GM23338 (cell line): ENCODE data around the gene ACTG1. TPM values are rescaled to one million over a fixed set of nuclear protein-coding genes. Genes with fewer than 3 reads are reported as not detected.
A peak's percentile ranks its signal among the peaks of the same experiment; 100 is the strongest.

Experiments used
- ATAC-seq: fragments of 200-7000 bp; cut with Tn5 transposase; 3 replicates; pipeline ENCODE4 v1.9.1; 2020
- DNase-seq: peaks from one replicate; pipeline ENCODE4 v3.0.0-alpha.2; 2015; ENCODE audit warnings: low spot score
- H2AFZ ChIP-seq: fragments of 200-600 bp; sonication (generic); 2 replicates; pipeline ENCODE4 v1.8.0; 2016; ENCODE audit warnings: antibody characterized with exemption, mild to moderate bottlenecking, moderate library complexity
- H3F3A ChIP-seq: fragments of 200-600 bp; sonication (generic); replicated peaks from 2 replicates; pipeline ENCODE4 v1.8.0; 2017; ENCODE audit warnings: antibody characterized with exemption, mixed run types, low read depth
- H3K27ac ChIP-seq: fragments of 200-600 bp; sonication (generic); 2 replicates; pipeline ENCODE4 v1.6.1; 2016; ENCODE audit warnings: low read depth
- H3K27me3 ChIP-seq: fragments of 200-600 bp; sonication (generic); 2 replicates; pipeline ENCODE4 v1.8.0; 2016; ENCODE audit warnings: mild to moderate bottlenecking, mixed run types, moderate library complexity; ENCODE audit not compliant: insufficient read depth
- H3K36me3 ChIP-seq: fragments of 200-600 bp; sonication (generic); 2 replicates; pipeline ENCODE4 v1.8.0; 2016; ENCODE audit warnings: mild to moderate bottlenecking; ENCODE audit not compliant: insufficient read depth
- H3K4me1 ChIP-seq: fragments of 200-600 bp; sonication (generic); 2 replicates; pipeline ENCODE4 v1.8.0; 2016; ENCODE audit warnings: mild to moderate bottlenecking, moderate library complexity; ENCODE audit not compliant: insufficient read depth
- H3K4me2 ChIP-seq: fragments of 200-600 bp; sonication (generic); 2 replicates; pipeline ENCODE4 v1.7.1; 2017; ENCODE audit warnings: mixed run types
- H3K4me3 ChIP-seq: fragments of 200-600 bp; sonication (generic); 2 replicates; pipeline ENCODE4 v1.6.1; 2016; ENCODE audit warnings: mixed run types
- H3K79me2 ChIP-seq: fragments of 200-600 bp; sonication (generic); replicated peaks from 2 replicates; pipeline ENCODE4 v1.8.0; 2017; ENCODE audit warnings: mild to moderate bottlenecking; ENCODE audit not compliant: insufficient read depth
- H3K9me2 ChIP-seq: fragments of 200-600 bp; sonication (generic); 2 replicates; pipeline ENCODE4 v1.8.0; 2017; ENCODE audit not compliant: insufficient read depth
- H4K20me1 ChIP-seq: fragments of 200-600 bp; sonication (generic); replicated peaks from 2 replicates; pipeline ENCODE4 v1.8.0; 2017; ENCODE audit warnings: mild to moderate bottlenecking; ENCODE audit not compliant: insufficient read depth
- H3K27ac Mint-ChIP-seq: 2 replicates; pipeline ENCODE4 v1.8.0; 2020; ENCODE audit warnings: inconsistent platforms, mild to moderate bottlenecking, moderate library complexity, mixed read lengths
- H3K27me3 Mint-ChIP-seq: 3 replicates; pipeline ENCODE4 v1.8.0; 2022; ENCODE audit warnings: low read depth, mild to moderate bottlenecking, moderate library complexity, mixed read lengths, inconsistent platforms; ENCODE audit not compliant: insufficient read depth, poor library complexity
- H3K36me3 Mint-ChIP-seq: 3 replicates; pipeline ENCODE4 v1.8.0; 2021; ENCODE audit warnings: low read depth, mild to moderate bottlenecking, inconsistent platforms, moderate library complexity, mixed read lengths
- H3K4me1 Mint-ChIP-seq: 3 replicates; pipeline ENCODE4 v1.8.0; 2020; ENCODE audit warnings: mild to moderate bottlenecking, inconsistent platforms, mixed read lengths
- H3K4me3 Mint-ChIP-seq: 3 replicates; pipeline ENCODE4 v1.8.0; 2021; ENCODE audit warnings: moderate library complexity, mild to moderate bottlenecking, inconsistent platforms, mixed read lengths
- H3K9me3 Mint-ChIP-seq: 3 replicates; pipeline ENCODE4 v1.8.0; 2020; ENCODE audit warnings: moderate library complexity, mild to moderate bottlenecking, inconsistent platforms, mixed read lengths
- CREB1 ChIP-seq: fragments of 250-450 bp; sonication (Bioruptor Pico); IDR thresholded peaks from 2 replicates; pipeline ENCODE4 v1.5.0; 2020; ENCODE audit warnings: low read depth, mild to moderate bottlenecking, moderate library complexity
- ETS1 ChIP-seq: IDR thresholded peaks from 2 replicates; pipeline ENCODE4 v1.6.1; 2016; ENCODE audit warnings: antibody characterized with exemption
- EZH2 ChIP-seq: fragments of 200-600 bp; sonication (generic); IDR thresholded peaks from one replicate; pipeline ENCODE4 v1.8.0; 2017; ENCODE audit warnings: antibody characterized with exemption, mild to moderate bottlenecking, low read depth; ENCODE audit not compliant: unreplicated experiment
- JUNB ChIP-seq: IDR thresholded peaks from one replicate; pipeline ENCODE4 v1.6.1; 2016; ENCODE audit warnings: antibody characterized with exemption; ENCODE audit not compliant: unreplicated experiment
- NANOG ChIP-seq: IDR thresholded peaks from 2 replicates; pipeline ENCODE4 v1.6.1; 2016; ENCODE audit warnings: antibody characterized with exemption, borderline replicate concordance
- POLR2AphosphoS5 ChIP-seq: IDR thresholded peaks from 2 replicates; pipeline ENCODE4 v1.6.1; 2016; ENCODE audit warnings: antibody characterized with exemption, low read depth
- STAT1 ChIP-seq: IDR thresholded peaks from one replicate; pipeline ENCODE4 v1.6.1; 2016; ENCODE audit warnings: antibody characterized with exemption; ENCODE audit not compliant: unreplicated experiment
- ZNF114 ChIP-seq: fragments of 250-450 bp; sonication (Bioruptor Pico); IDR thresholded peaks from 2 replicates; pipeline ENCODE4 v1.5.0; 2020; ENCODE audit warnings: mild to moderate bottlenecking, moderate library complexity
- ZNF331 ChIP-seq: fragments of 250-450 bp; sonication (Bioruptor Pico); IDR thresholded peaks from 2 replicates; pipeline ENCODE4 v1.5.0; 2020; ENCODE audit warnings: low read depth, mild to moderate bottlenecking, moderate library complexity
- polyA plus RNA-seq: library from polyadenylated mRNA; unstranded; fragments of >200 nt; fragmentation: Nextera tagmentation; extraction: Ambion mirVana; gene quantifications from 2 replicates; pipeline ENCODE4 v1.2.1, GENCODE V29; 2016
- total RNA-seq: library from RNA; depleted of rRNA; stranded (reverse); fragments of >200 nt; shearing (Covaris generic); gene quantifications from 2 replicates; pipeline ENCODE4 v1.2.3, GENCODE V29; 2014
- TF ChIP-seq, protein P1 (sequence below), 2 experiments: fragments of 200-600 bp in 1 of 2; sonication (generic) in 1 of 2; conservative IDR thresholded peaks; 2 replicates each; pipeline versions ENCODE4 v1.5.1 to v1.6.1; 2016 to 2017; ENCODE audit warnings: antibody characterized with exemption in 2 of 2, low read depth in 2 of 2, mild to moderate bottlenecking in 2 of 2, moderate library complexity in 1 of 2

ACTG1 gene
- total and polyA plus RNA-seq, 2 experiments from 2014 or later, result 1,867 to 4,739 TPM

DNA sequence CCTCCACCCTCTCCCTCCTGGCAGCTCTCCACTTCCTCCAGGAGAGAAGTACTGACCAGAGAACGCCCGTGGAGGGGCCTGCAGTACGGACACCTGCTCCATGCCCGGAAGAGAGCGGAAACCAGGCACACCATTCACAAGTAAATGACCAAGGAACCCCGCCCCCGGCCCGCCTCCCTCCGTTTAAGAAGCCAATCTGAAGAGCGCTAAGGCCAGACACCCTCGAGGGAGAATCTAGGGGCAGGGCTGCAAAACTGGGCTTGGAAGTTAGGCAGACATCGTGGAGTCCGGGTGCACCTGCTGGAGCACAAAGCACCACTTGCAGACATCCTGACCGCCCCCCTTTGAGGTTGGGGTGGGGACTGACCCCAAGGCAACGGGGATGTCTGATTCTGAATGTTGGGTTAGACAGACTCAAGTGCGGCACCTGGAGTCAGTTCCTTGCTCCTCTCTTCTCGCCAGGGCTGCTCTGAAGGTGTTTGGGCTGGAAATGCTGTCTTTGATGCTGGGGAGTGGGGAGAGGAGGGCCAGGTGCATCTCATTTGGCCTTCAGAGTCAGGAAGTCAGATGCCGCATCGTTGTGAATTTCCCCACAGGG, 40.5 kb upstream of the ACTG1 start:
- Histone ChIP-seq H3K4me2 (peak overlapping the region; percentile 97), H3K27me3 (no peaks in the 10 kb centered on the region), H3K4me3 (peak overlapping the region; percentile 99), H3F3A (peaks cover 15% of the 10 kb centered on the region), H3K9me2 (no peaks in the 10 kb centered on the region), H2AFZ (peak overlapping the region; percentile 83; the same call in 1 of the 2 replicates), H3K27ac (peak overlapping the region; percentile 89), H4K20me1 (no peaks in the 10 kb centered on the region; the same call in 1 of the 2 replicates), H3K4me1 (peaks cover 8% of the 10 kb centered on the region; the same call in 1 of the 2 replicates), H3K36me3 (no peaks in the 10 kb centered on the region; the same call in 1 of the 2 replicates), H3K79me2 (peaks cover 23% of the 10 kb centered on the region)
- DNase-seq (peak; percentile 98), ATAC-seq (peak; percentile 76)
- peaks cover 41% of the 10 kb centered on the region for H3K36me3 Mint-ChIP-seq
- H3K9me3 Mint-ChIP-seq, result no peaks in the 10 kb centered on the region
- H3K4me1 Mint-ChIP-seq, result peaks cover 22% of the 10 kb centered on the region
- H3K4me3 Mint-ChIP-seq, result peak overlapping the region; percentile 89
- peaks cover 20% of the 10 kb centered on the region for H3K27me3 Mint-ChIP-seq
- TF ChIP-seq NANOG, result no peak
- peak; percentile 75 for TF ChIP-seq POLR2AphosphoS5
- peak overlapping the region; percentile 94 for H3K27ac Mint-ChIP-seq

DNA sequence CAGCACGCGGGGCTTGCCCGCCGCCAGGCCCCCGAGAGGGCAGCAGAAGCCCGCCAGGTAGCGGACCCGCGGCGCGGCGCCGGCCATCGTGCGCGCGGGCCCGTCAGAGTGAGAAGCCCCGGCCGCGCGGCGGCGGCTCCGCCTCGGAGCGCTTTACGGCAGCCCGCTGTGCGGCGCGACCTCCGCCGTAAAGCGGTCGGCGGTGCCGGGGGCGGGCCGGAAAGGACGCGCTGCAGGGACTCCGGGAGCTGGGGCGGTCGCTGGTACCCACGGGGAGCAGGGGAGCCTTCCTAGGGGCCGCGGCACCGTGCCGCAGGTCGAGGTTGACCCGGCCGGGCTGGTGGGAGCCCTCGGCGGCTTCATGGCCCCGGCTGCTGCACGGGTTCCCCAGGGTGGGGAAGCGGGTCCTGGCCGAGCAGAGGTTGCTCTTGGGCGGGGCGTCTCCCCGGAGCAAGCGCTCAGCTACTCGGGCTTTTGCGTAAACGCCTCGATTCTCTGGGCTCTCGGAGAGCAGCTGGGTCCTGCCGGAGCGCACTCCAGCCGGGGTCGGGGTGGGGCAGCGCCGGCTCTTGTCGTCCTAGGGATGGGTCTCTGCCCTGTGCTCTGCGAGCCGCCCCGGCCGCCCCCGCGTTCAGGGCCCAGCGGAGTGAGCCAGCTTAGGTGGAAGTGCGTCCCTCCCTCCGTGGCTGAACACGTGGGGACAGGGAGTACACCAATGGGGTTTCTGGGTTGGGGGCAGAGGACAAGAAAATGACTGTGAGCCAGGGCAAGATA, 39.8 kb upstream of the ACTG1 start, which contains the start of gene FAAP100:
FAAP100 (minus strand) TSS at position 110 of the 774 bp plus-strand sequence; CDS start at position 87, 23 bp downstream.
- H3K79me2 ChIP-seq, result peaks cover 23% of the 10 kb centered on the region
- Mint-ChIP-seq H3K27ac (peak within 1 kb of the TSS; percentile 94), H3K9me3 (no peaks in the 10 kb centered on the region), H3K4me1 (peaks cover 22% of the 10 kb centered on the region), H3K36me3 (peaks cover 36% of the 10 kb centered on the region), H3K27me3 (peaks cover 18% of the 10 kb centered on the region), H3K4me3 (peak within 1 kb of the TSS; percentile 90)
- H4K20me1 ChIP-seq, result no peaks in the 10 kb centered on the region; the same call in 1 of the 2 replicates
- H3K9me2 ChIP-seq, result no peaks in the 10 kb centered on the region
- peak; percentile 57 for ATAC-seq
- peaks cover 15% of the 10 kb centered on the region for H3F3A ChIP-seq
- peak within 1 kb of the TSS; percentile 99 for H3K4me3 ChIP-seq
- no peaks in the 10 kb centered on the region for H3K27me3 ChIP-seq
- peak within 1 kb of the TSS; percentile 83 for H2AFZ ChIP-seq
- peak; percentile 90 for DNase-seq
- peak within 1 kb of the TSS; percentile 89 for H3K27ac ChIP-seq
- H3K4me2 ChIP-seq, result peak within 1 kb of the TSS; percentile 97
- TF ChIP-seq ETS1 (peak; percentile 55; the same call in 1 of the 2 replicates), POLR2AphosphoS5 (peak; percentile 82), JUNB (no peak)
- H3K36me3 ChIP-seq, result no peaks in the 10 kb centered on the region; the same call in 1 of the 2 replicates
- peaks cover 8% of the 10 kb centered on the region; the same call in 1 of the 2 replicates for H3K4me1 ChIP-seq

- peaks cover 23% of the 10 kb centered on the region for H3K79me2 ChIP-seq
- DNase-seq (peak; percentile 40), ATAC-seq (peak; percentile 15)
- no peak overlapping the region for H3K27ac ChIP-seq
- Mint-ChIP-seq H3K9me3 (no peaks in the 10 kb centered on the region), H3K36me3 (peaks cover 32% of the 10 kb centered on the region), H3K27me3 (peaks cover 15% of the 10 kb centered on the region), H3K27ac (peak overlapping the region; percentile 75; the same call in 1 of the 2 replicates), H3K4me3 (peak overlapping the region; percentile 90), H3K4me1 (peaks cover 20% of the 10 kb centered on the region)
- no peaks in the 10 kb centered on the region; the same call in 1 of the 2 replicates for H4K20me1 ChIP-seq
- peak overlapping the region; percentile 99 for H3K4me3 ChIP-seq
- no peaks in the 10 kb centered on the region; the same call in 1 of the 2 replicates for H3K36me3 ChIP-seq
- H2AFZ ChIP-seq, result peak overlapping the region; percentile 80
- no peaks in the 10 kb centered on the region for H3K9me2 ChIP-seq
- peaks cover 8% of the 10 kb centered on the region; the same call in 1 of the 2 replicates for H3K4me1 ChIP-seq
- no peaks in the 10 kb centered on the region for H3K27me3 ChIP-seq
- no peak for TF ChIP-seq STAT1
- TF ChIP-seq ZNF331, result no peak
- no peak for TF ChIP-seq ETS1
- TF ChIP-seq JUNB, result no peak
- TF ChIP-seq, protein P1, sequence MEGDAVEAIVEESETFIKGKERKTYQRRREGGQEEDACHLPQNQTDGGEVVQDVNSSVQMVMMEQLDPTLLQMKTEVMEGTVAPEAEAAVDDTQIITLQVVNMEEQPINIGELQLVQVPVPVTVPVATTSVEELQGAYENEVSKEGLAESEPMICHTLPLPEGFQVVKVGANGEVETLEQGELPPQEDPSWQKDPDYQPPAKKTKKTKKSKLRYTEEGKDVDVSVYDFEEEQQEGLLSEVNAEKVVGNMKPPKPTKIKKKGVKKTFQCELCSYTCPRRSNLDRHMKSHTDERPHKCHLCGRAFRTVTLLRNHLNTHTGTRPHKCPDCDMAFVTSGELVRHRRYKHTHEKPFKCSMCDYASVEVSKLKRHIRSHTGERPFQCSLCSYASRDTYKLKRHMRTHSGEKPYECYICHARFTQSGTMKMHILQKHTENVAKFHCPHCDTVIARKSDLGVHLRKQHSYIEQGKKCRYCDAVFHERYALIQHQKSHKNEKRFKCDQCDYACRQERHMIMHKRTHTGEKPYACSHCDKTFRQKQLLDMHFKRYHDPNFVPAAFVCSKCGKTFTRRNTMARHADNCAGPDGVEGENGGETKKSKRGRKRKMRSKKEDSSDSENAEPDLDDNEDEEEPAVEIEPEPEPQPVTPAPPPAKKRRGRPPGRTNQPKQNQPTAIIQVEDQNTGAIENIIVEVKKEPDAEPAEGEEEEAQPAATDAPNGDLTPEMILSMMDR (conservative IDR thresholded peaks at IDR 0.05; ENCODE audit: low read depth in 2 of 2), result no peak
- no peak for TF ChIP-seq ZNF114 (CRISPR knock-in tag)
- no peak for TF ChIP-seq EZH2
- TF ChIP-seq CREB1 (CRISPR knock-in tag), result no peak
- peak overlapping the region; percentile 97 for H3K4me2 ChIP-seq
- peaks cover 15% of the 10 kb centered on the region for H3F3A ChIP-seq
Observed at GRCh38 chr17:81551458-81552243, 39.1 kb upstream of the ACTG1 start.
